ENCODE measurements around the gene BLOC1S6. TPM values are rescaled to one million over a fixed set of nuclear protein-coding genes. Genes with fewer than 3 reads are reported as not detected.
"Not testable (repeated sequence)": the region's sequence is repeated elsewhere in the genome, so short reads cannot be mapped to it uniquely, and the experiment has no call there.

BLOC1S6 gene
- polyA plus RNA-seq, 2 of the 4 experiments (the other 2 are of a cell fraction), result 19.0 to 30.9 TPM

DNA sequence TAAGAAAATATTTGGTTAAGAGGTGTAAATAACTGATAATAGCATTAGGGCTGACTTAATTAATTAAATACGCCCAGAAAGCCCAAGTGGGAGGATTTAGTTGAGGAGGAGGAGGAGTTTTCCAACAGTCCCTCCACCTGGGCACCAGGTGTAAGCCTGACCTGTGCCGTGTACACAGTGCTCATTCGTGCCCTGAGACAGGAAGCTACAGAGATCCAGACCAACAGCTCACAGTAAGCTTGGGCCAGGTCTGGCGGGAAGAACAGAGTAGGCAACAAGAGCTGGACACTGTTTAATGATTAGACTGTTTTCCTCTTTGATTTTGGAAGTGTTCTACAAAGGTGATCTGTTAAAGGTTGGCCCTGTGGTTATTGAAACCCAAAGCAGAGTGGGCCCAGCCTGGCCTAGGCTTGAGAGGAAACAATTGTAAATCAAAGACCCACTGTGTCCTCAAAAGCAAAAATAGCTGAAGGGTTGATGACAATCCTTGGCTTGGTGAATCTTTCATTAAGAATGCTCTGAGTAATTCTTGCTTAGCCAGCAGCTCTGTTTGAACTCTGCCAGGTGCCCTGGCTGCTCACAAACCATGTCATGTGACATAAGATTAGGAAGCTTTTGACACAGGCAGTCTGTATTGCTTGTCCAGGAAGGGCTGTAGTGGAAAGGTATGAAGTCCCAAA lies 61.5 kb downstream of the BLOC1S6 start (continued):
- TF ChIP-seq FOSL2 (IDR thresholded peaks at IDR 0.05) (peak; percentile 32; the same call in 1 of the 2 replicates), FOSL2 (CRISPR knock-in tag; IDR thresholded peaks at IDR 0.05) (peak; percentile 25; the same call in 1 of the 2 replicates), MAFK (IDR thresholded peaks at IDR 0.05; ENCODE audit: partially characterized antibody) (peak; percentile 71), BCL3 (IDR thresholded peaks at IDR 0.05) (no peak), RARB (CRISPR knock-in tag; IDR thresholded peaks at IDR 0.05) (no peak), NPAS2 (CRISPR knock-in tag; IDR thresholded peaks at IDR 0.05; ENCODE audit: borderline replicate concordance) (no peak), SMC3 (IDR thresholded peaks at IDR 0.05) (no peak)

GRCh38 chr15:45650007-45650406 lies 62.8 kb downstream of the BLOC1S6 start:
- ATAC-seq; H3K4me2 ChIP-seq; H3K9me3 ChIP-seq; POLR2A ChIA-PET; FAIRE-seq; DNase-seq (ENCODE audit: low read depth in 1 of 2, low spot score in 1 of 2); H3K4me3 ChIP-seq: not testable (repeated sequence)
- CTCF ChIA-PET, result interaction anchor here (0.7 to 1.7 kb wide), 3 partner anchors 9 to 55 kb away, joined by 3 to 5 read pairs (median 5); no protein-coding TSS in a partner anchor
- WGBS (ENCODE audit: missing lambda C conversion rate), result 88% methylated on average over 11 of the region's 11 CpGs
- Histone ChIP-seq H3K27ac (peak overlapping the region in 1 of 2 experiments; percentile 83; a peak in 2 of 6 replicates), H3K4me1 (peaks cover 45% of the 10 kb centered on the region)

GRCh38 chr15:45650889-45651525 lies 63.8 kb downstream of the BLOC1S6 start:
- DNase-seq (ENCODE audit: low read depth in 1 of 2, low spot score in 1 of 2) (no peak), ATAC-seq (no peak), FAIRE-seq (no peak)
- ChIA-PET CTCF (interaction anchor here (0.7 to 1.4 kb wide), 2 partner anchors 10 to 37 kb away, joined by 3 read pairs; no protein-coding TSS in a partner anchor), POLR2A (no interaction called here)
- no peak overlapping the region for H3K4me2 ChIP-seq
- no peak overlapping the region for H3K4me3 ChIP-seq
- no peak for TF ChIP-seq ZNF302 (CRISPR knock-in tag; IDR thresholded peaks at IDR 0.05)
- TF ChIP-seq POLR2AphosphoS2 (conservative IDR thresholded peaks at IDR 0.05; ENCODE audit: low read length), result no peak
- TF ChIP-seq FOSL2 (IDR thresholded peaks at IDR 0.05), result no peak
- no peak for TF ChIP-seq FOSL2 (CRISPR knock-in tag; IDR thresholded peaks at IDR 0.05)
- no peak for TF ChIP-seq SMC3 (IDR thresholded peaks at IDR 0.05)
- TF ChIP-seq, protein P1, sequence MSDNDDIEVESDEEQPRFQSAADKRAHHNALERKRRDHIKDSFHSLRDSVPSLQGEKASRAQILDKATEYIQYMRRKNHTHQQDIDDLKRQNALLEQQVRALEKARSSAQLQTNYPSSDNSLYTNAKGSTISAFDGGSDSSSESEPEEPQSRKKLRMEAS (IDR thresholded peaks at IDR 0.05), result no peak
- no peak for TF ChIP-seq MYC (IDR thresholded peaks at IDR 0.05; ENCODE audit: borderline replicate concordance, low read length)
- TF ChIP-seq JUNB (IDR thresholded peaks at IDR 0.05), result no peak
- TF ChIP-seq PHF8 (IDR thresholded peaks at IDR 0.05; ENCODE audit: borderline replicate concordance, low read depth), result no peak
- TF ChIP-seq GATA3 (IDR thresholded peaks at IDR 0.05; ENCODE audit: borderline replicate concordance), result no peak
- TF ChIP-seq ZSCAN20 (CRISPR knock-in tag; IDR thresholded peaks at IDR 0.05), result no peak
- no peak for TF ChIP-seq BCL3 (IDR thresholded peaks at IDR 0.05)
- no peak for TF ChIP-seq NR3C1 (IDR thresholded peaks at IDR 0.05)
- TF ChIP-seq TFCP2L1 (CRISPR knock-in tag; IDR thresholded peaks at IDR 0.05), result no peak
- no peak for TF ChIP-seq NPAS2 (CRISPR knock-in tag; IDR thresholded peaks at IDR 0.05; ENCODE audit: borderline replicate concordance)
- no peak for TF ChIP-seq HDAC2 (IDR thresholded peaks at IDR 0.05)
- no peak for TF ChIP-seq NFE2L2 (conservative IDR thresholded peaks at IDR 0.05; ENCODE audit: low read length)
- TF ChIP-seq POLR2A (IDR thresholded peaks at IDR 0.05; ENCODE audit: low read length), result no peak
- WGBS (ENCODE audit: missing lambda C conversion rate), result 97% methylated on average over 9 of the region's 35 CpGs
- no peaks in the 10 kb centered on the region for H3K9me3 ChIP-seq
- peaks cover 36% of the 10 kb centered on the region for H3K4me1 ChIP-seq
- no peak overlapping the region for H3K27ac ChIP-seq

Data from A549 (cell line).